ENCODE results near the gene ZNF750. TPM values are rescaled to one million over a fixed set of nuclear protein-coding genes. Genes with fewer than 3 reads are reported as not detected.
A peak's percentile ranks its signal among the peaks of the same experiment; 100 is the strongest.

Gene ZNF750
- total RNA-seq, 1 experiment from 2014 or later = 0.14 TPM

DNA sequence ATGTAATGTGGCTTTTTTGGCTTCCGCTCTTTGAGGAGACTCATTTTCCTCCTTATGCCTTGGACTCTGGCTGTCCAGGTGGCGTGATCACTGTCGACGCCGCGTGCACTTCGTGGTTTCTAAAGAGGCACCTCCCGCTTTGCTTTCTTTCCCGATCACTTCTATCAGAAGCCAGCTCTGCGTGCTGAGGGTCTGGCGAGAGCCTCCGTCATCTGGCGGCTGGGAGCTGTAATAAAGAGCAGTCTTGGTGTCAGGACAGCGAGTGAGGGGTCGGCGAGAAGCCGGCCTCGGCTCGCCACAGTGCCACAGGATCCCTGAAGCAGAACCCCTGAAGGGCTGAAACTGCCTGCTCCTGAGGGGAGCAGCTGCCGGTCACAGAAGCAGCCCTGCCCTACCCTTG lies 7.4 kb downstream of the ZNF750 start:
- no peaks in the 10 kb centered on the region for H3K9me3 ChIP-seq
- Mint-ChIP-seq H3K9me3 (ENCODE audit: unreplicated experiment) (no peaks in the 10 kb centered on the region), H3K36me3 (ENCODE audit: insufficient read depth, unreplicated experiment) (peaks cover 38% of the 10 kb centered on the region), H3K27ac (ENCODE audit: unreplicated experiment) (no peak overlapping the region), H3K27me3 (ENCODE audit: insufficient read depth, unreplicated experiment) (no peaks in the 10 kb centered on the region), H3K4me3 (ENCODE audit: unreplicated experiment) (no peak overlapping the region), H3K4me1 (ENCODE audit: low read depth, unreplicated experiment) (peaks cover 5% of the 10 kb centered on the region)
- intact Hi-C loops (cut with micrococcal nuclease; ENCODE audit: unreplicated experiment) = no loop called here
- H3K4me1 ChIP-seq = no peaks in the 10 kb centered on the region
- POLR2A ChIA-PET = no interaction called here
- no TSS peak for BruUV-seq (replicated peaks)
- H3K36me3 ChIP-seq (ENCODE audit: control insufficient read depth, insufficient read depth, low read length) = no peaks in the 10 kb centered on the region; the same call in 1 of the 2 replicates
- no peaks in the 10 kb centered on the region for H3K27me3 ChIP-seq (replicated peaks; ENCODE audit: control insufficient read depth, insufficient read depth, low read length)
- DNase-seq = no peak
- TF ChIP-seq, protein P1, sequence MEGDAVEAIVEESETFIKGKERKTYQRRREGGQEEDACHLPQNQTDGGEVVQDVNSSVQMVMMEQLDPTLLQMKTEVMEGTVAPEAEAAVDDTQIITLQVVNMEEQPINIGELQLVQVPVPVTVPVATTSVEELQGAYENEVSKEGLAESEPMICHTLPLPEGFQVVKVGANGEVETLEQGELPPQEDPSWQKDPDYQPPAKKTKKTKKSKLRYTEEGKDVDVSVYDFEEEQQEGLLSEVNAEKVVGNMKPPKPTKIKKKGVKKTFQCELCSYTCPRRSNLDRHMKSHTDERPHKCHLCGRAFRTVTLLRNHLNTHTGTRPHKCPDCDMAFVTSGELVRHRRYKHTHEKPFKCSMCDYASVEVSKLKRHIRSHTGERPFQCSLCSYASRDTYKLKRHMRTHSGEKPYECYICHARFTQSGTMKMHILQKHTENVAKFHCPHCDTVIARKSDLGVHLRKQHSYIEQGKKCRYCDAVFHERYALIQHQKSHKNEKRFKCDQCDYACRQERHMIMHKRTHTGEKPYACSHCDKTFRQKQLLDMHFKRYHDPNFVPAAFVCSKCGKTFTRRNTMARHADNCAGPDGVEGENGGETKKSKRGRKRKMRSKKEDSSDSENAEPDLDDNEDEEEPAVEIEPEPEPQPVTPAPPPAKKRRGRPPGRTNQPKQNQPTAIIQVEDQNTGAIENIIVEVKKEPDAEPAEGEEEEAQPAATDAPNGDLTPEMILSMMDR (IDR thresholded peaks at IDR 0.05; ENCODE audit: insufficient read depth in 1 of 2, low read depth in 1 of 2, low read length in 1 of 2, severe bottlenecking in 1 of 2, unreplicated experiment in 1 of 2) = no peak
- H3K4me3 ChIP-seq (ENCODE audit: low read depth, low read length) = no peak overlapping the region
- CTCF ChIA-PET = no interaction called here

DNA sequence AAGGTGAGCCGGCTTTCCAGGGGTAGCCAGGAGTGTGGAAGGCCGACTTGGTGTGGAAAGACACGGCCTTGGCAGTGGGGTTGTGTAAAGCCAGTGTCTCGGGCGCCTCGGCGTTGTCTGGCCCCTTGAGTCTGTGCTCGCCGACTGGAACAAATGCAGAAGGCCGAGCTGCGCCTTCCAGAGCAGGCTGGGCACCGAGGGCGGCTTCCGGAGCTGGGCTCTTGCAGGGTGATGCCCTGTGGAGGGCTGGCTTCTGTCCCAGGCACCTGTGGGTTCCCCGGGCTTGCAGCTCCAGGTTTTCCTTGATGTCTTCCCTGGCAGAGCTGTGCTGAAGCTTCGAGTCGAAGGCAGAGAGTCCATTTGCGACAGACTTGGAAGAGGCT lies 8.0 kb downstream of the ZNF750 start:
- Mint-ChIP-seq H3K27ac (ENCODE audit: unreplicated experiment) (peak overlapping the region; percentile 21), H3K36me3 (ENCODE audit: insufficient read depth, unreplicated experiment) (peaks cover 44% of the 10 kb centered on the region), H3K4me3 (ENCODE audit: unreplicated experiment) (no peak overlapping the region), H3K27me3 (ENCODE audit: insufficient read depth, unreplicated experiment) (no peaks in the 10 kb centered on the region), H3K4me1 (ENCODE audit: low read depth, unreplicated experiment) (peaks cover 2% of the 10 kb centered on the region), H3K9me3 (ENCODE audit: unreplicated experiment) (no peaks in the 10 kb centered on the region)
- intact Hi-C loops (cut with micrococcal nuclease; ENCODE audit: unreplicated experiment) = no loop called here
- TF ChIP-seq, protein P1 (IDR thresholded peaks at IDR 0.05; ENCODE audit: insufficient read depth in 1 of 2, low read depth in 1 of 2, low read length in 1 of 2, severe bottlenecking in 1 of 2, unreplicated experiment in 1 of 2) = no peak
- ChIA-PET CTCF (no interaction called here), POLR2A (no interaction called here)
- H3K27me3 ChIP-seq (replicated peaks; ENCODE audit: control insufficient read depth, insufficient read depth, low read length) = no peaks in the 10 kb centered on the region
- no peak for DNase-seq
- H3K4me3 ChIP-seq (ENCODE audit: low read depth, low read length) = no peak overlapping the region
- H3K4me1 ChIP-seq = no peaks in the 10 kb centered on the region
- H3K9me3 ChIP-seq = no peaks in the 10 kb centered on the region
- BruUV-seq (replicated peaks) = no TSS peak
- no peaks in the 10 kb centered on the region; the same call in 1 of the 2 replicates for H3K36me3 ChIP-seq (ENCODE audit: control insufficient read depth, insufficient read depth, low read length)

DNA sequence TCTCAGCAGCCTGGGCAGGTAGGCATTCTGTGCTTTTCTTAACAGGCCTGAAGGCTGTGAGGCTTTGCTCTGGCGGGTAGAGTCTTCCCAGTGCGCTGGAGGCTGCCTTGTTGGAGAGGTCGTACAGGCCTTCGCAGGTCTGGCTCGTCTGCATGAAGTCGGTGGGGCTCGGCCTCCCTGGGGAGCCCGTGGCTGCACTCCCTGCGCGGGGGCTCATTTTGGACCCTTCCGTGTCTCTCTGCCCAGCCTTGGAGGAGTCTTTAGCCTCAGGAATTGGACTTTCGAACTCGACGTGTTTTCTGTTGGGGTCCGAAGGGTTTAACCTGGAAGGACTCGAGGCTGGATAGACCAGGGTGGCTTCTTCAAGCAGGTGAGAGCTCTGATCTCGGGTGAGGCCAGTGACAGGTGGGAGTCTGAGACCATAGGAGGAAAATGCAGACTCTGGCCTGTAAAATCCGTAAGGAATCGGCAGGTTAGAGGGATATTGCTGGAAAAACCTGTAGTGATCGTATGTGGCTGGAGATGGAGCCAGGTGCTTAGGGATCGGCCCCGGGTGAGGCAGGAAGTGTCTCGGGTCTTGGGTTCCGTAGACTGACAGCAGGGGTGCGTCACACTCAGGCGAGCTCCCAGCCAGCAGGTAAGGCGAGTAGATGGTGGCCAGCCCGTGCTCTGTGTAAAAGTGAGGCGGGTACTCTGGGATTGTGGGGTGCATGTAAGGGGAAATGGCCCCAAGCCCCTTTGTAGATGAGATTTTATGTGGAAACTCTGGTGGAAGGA lies 8.6 kb downstream of the ZNF750 start:
- ChIA-PET CTCF (no interaction called here), POLR2A (no interaction called here)
- Histone ChIP-seq H3K36me3 (ENCODE audit: control insufficient read depth, insufficient read depth, low read length) (no peaks in the 10 kb centered on the region; the same call in 1 of the 2 replicates), H3K9me3 (no peaks in the 10 kb centered on the region), H3K4me1 (no peaks in the 10 kb centered on the region), H3K27me3 (replicated peaks; ENCODE audit: control insufficient read depth, insufficient read depth, low read length) (no peaks in the 10 kb centered on the region), H3K4me3 (ENCODE audit: low read depth, low read length) (no peak overlapping the region)
- no TSS peak for BruUV-seq (replicated peaks)
- H3K36me3 Mint-ChIP-seq (ENCODE audit: insufficient read depth, unreplicated experiment) = peaks cover 43% of the 10 kb centered on the region
- DNase-seq = no peak
- H3K4me1 Mint-ChIP-seq (ENCODE audit: low read depth, unreplicated experiment) = no peaks in the 10 kb centered on the region
- H3K27me3 Mint-ChIP-seq (ENCODE audit: insufficient read depth, unreplicated experiment) = no peaks in the 10 kb centered on the region
- H3K4me3 Mint-ChIP-seq (ENCODE audit: unreplicated experiment) = no peak overlapping the region
- H3K9me3 Mint-ChIP-seq (ENCODE audit: unreplicated experiment) = no peaks in the 10 kb centered on the region
- TF ChIP-seq, protein P1 (IDR thresholded peaks at IDR 0.05; ENCODE audit: insufficient read depth in 1 of 2, low read depth in 1 of 2, low read length in 1 of 2, severe bottlenecking in 1 of 2, unreplicated experiment in 1 of 2) = no peak
- intact Hi-C loops (cut with micrococcal nuclease; ENCODE audit: unreplicated experiment) = no loop called here
- peak overlapping the region; percentile 21 for H3K27ac Mint-ChIP-seq (ENCODE audit: unreplicated experiment)
